H1 (cell line): Measurements from ENCODE around the gene CHFR. TPM values are rescaled to one million over a fixed set of nuclear protein-coding genes. Genes with fewer than 3 reads are reported as not detected.

ENCODE experiments used
- CTCF ChIA-PET: fragments of 300-600 bp; sonication (Branson Sonifier 250); formaldehyde crosslinking; loops from one replicate; lab custom pipeline; 2021; ENCODE audit not compliant: partially characterized antibody; lab: Charles Lee
- POLR2A ChIA-PET: fragments of 300-600 bp; sonication (Branson Sonifier 250); formaldehyde crosslinking; loops from one replicate; lab custom pipeline; 2021; ENCODE audit warnings: inconsistent platforms; ENCODE audit not compliant: partially characterized antibody; lab: Charles Lee
- DNase-seq, 2 experiments: peaks; one replicate each; pipeline versions ENCODE4 v3.0.0 to v3.0.0-alpha.2; 2010 to 2022; ENCODE audit warnings: low spot score in 2 of 2, low read depth in 1 of 2, mixed read lengths in 1 of 2
- FAIRE-seq: peaks from 2 replicates; lab custom pipeline; 2011; peaks lifted over from hg19 to GRCh38; lab: Jason Lieb, UNC
- H2AFZ ChIP-seq: 2 replicates; pipeline ENCODE4 v1.8.1; 2012; ENCODE audit warnings: low read length, inconsistent platforms
- H2AK5ac ChIP-seq: 2 replicates; pipeline ENCODE4 v1.6.1; 2013; ENCODE audit warnings: low read depth, low read length
- H2BK120ac ChIP-seq: replicated peaks from 2 replicates; pipeline ENCODE3; 2013; ENCODE audit warnings: low read depth, low read length, inconsistent platforms
- H2BK12ac ChIP-seq: 2 replicates; pipeline ENCODE4 v1.6.1; 2013; ENCODE audit warnings: low read depth, low read length
- H2BK15ac ChIP-seq: 2 replicates; pipeline ENCODE4 v1.6.1; 2013; ENCODE audit warnings: low read length
- H2BK20ac ChIP-seq: 2 replicates; pipeline ENCODE4 v1.6.1; 2013; ENCODE audit warnings: low read length
- H2BK5ac ChIP-seq: 2 replicates; pipeline ENCODE4 v1.6.1; 2013; ENCODE audit warnings: low read depth, low read length
- H3K14ac ChIP-seq: 2 replicates; pipeline ENCODE4 v1.6.1; 2013; ENCODE audit warnings: inconsistent platforms; ENCODE audit not compliant: insufficient read length
- H3K18ac ChIP-seq: 2 replicates; pipeline ENCODE4 v1.6.1; 2013; ENCODE audit warnings: low read length; ENCODE audit errors: extremely low read depth
- H3K23ac ChIP-seq: 2 replicates; pipeline ENCODE4 v1.6.1; 2013; ENCODE audit warnings: inconsistent platforms; ENCODE audit not compliant: insufficient read length
- H3K23me2 ChIP-seq: 2 replicates; pipeline ENCODE4 v1.6.1; 2013; ENCODE audit warnings: low read depth, low read length
- H3K27ac ChIP-seq: 2 replicates; pipeline ENCODE4 v1.6.1; 2011; ENCODE audit warnings: low read depth, low read length, inconsistent platforms
- H3K27me3 ChIP-seq, 4 experiments: replicated peaks in 1 of 4; 1 replicate in 1 of 4; 2 replicates in 3 of 4; pipeline versions ENCODE4 v1.6.1 to v1.8.1; 2011 to 2013; ENCODE audit warnings: low read length in 3 of 4, mild to moderate bottlenecking in 3 of 4, inconsistent platforms in 2 of 4, mixed read lengths in 2 of 4, moderate library complexity in 1 of 4; ENCODE audit not compliant: control insufficient read depth in 3 of 4, insufficient read depth in 3 of 4; ENCODE audit errors: extremely low read depth in 1 of 4
- H3K36me3 ChIP-seq, 4 experiments: 2 replicates each; pipeline versions ENCODE4 v1.6.1 to v1.8.1; 2011 to 2013; ENCODE audit warnings: mild to moderate bottlenecking in 4 of 4, low read length in 3 of 4, moderate library complexity in 2 of 4, control low read depth in 1 of 4, inconsistent platforms in 1 of 4; ENCODE audit not compliant: insufficient read depth in 4 of 4, control insufficient read depth in 2 of 4
- H3K4ac ChIP-seq: replicated peaks from 2 replicates; pipeline ENCODE3; 2013; ENCODE audit warnings: low read length, low read depth, mixed read lengths, inconsistent platforms; ENCODE audit not compliant: insufficient read length
- H3K4me1 ChIP-seq, 4 experiments: replicated peaks in 1 of 4; 1 replicate in 1 of 4; 2 replicates in 3 of 4; pipeline versions ENCODE4 v1.6.1 to v1.8.1; 2011 to 2013; ENCODE audit warnings: low read length in 3 of 4, inconsistent platforms in 2 of 4, mixed read lengths in 1 of 4; ENCODE audit not compliant: insufficient read depth in 4 of 4, control insufficient read depth in 3 of 4
- H3K4me2 ChIP-seq, 2 experiments: 2 replicates each; pipeline versions ENCODE4 v1.6.1 to v1.8.1; 2011 to 2013; ENCODE audit warnings: low read depth in 2 of 2, low read length in 2 of 2, control low read depth in 1 of 2, inconsistent platforms in 1 of 2, mild to moderate bottlenecking in 1 of 2; ENCODE audit not compliant: insufficient read depth in 1 of 2
- H3K4me3 ChIP-seq, 4 experiments: fragments of 200-600, 300-600 bp in 1 of 4; sonication (generic), shearing (Covaris generic), sonication (Bioruptor Twin) in 1 of 4; 2 replicates each; pipeline versions ENCODE4 v1.5.1 to v1.8.1; 2011 to 2016; ENCODE audit warnings: low read length in 4 of 4, low read depth in 3 of 4, control low read depth in 2 of 4, inconsistent platforms in 2 of 4, mild to moderate bottlenecking in 2 of 4, mixed read lengths in 1 of 4, moderate library complexity in 1 of 4; ENCODE audit not compliant: insufficient read depth in 2 of 4; ENCODE audit errors: extremely low read depth in 1 of 4
- H3K56ac ChIP-seq: replicated peaks from 2 replicates; pipeline ENCODE3; 2013; ENCODE audit warnings: low read depth, mild to moderate bottlenecking, mixed read lengths, low read length, inconsistent platforms; ENCODE audit not compliant: insufficient read length
- H3K79me1 ChIP-seq: 2 replicates; pipeline ENCODE4 v1.6.1; 2013; ENCODE audit warnings: low read depth, low read length, control low read depth
- H3K79me2 ChIP-seq, 2 experiments: 2 replicates each; pipeline versions ENCODE4 v1.6.1 to v1.8.1; 2012 to 2013; ENCODE audit warnings: low read length in 2 of 2, mild to moderate bottlenecking in 2 of 2, inconsistent platforms in 1 of 2; ENCODE audit not compliant: insufficient read depth in 2 of 2, control insufficient read depth in 1 of 2
- H3K9ac ChIP-seq, 4 experiments: replicated peaks in 1 of 4; 1 replicate in 1 of 4; 2 replicates in 3 of 4; pipeline versions ENCODE4 v1.6.1 to v1.8.1; 2011 to 2013; ENCODE audit warnings: low read depth in 3 of 4, low read length in 3 of 4, control low read depth in 2 of 4, mild to moderate bottlenecking in 2 of 4, moderate library complexity in 2 of 4, inconsistent platforms in 1 of 4; ENCODE audit errors: extremely low read depth in 1 of 4
- H3K9me3 ChIP-seq, 2 experiments: 2 replicates each; pipeline versions ENCODE4 v1.6.1 to v1.8.1; 2012 to 2013; ENCODE audit warnings: mild to moderate bottlenecking in 2 of 2, moderate library complexity in 2 of 2, control low read depth in 1 of 2, inconsistent platforms in 1 of 2, low read depth in 1 of 2, low read length in 1 of 2, mixed read lengths in 1 of 2; ENCODE audit not compliant: insufficient read depth in 2 of 2
- H4K20me1 ChIP-seq, 2 experiments: replicated peaks in 1 of 2; 2 replicates each; pipeline versions ENCODE3 to v1.8.1; 2011 to 2013; ENCODE audit warnings: inconsistent platforms in 2 of 2, low read length in 2 of 2, mild to moderate bottlenecking in 1 of 2; ENCODE audit not compliant: insufficient read depth in 2 of 2, control insufficient read depth in 1 of 2
- H4K5ac ChIP-seq: 2 replicates; pipeline ENCODE4 v1.6.1; 2013; ENCODE audit warnings: low read length, low read depth, mixed read lengths, inconsistent platforms; ENCODE audit not compliant: insufficient read length
- H4K8ac ChIP-seq: 2 replicates; pipeline ENCODE4 v1.8.0; 2013; ENCODE audit warnings: mild to moderate bottlenecking, moderate library complexity, low read length, inconsistent platforms; ENCODE audit not compliant: insufficient read depth; ENCODE audit errors: extremely low read depth
- H4K91ac ChIP-seq: replicated peaks from 2 replicates; pipeline ENCODE3; 2013; ENCODE audit warnings: low read length, mixed read lengths, inconsistent platforms; ENCODE audit not compliant: insufficient read length
- BACH1 ChIP-seq: IDR thresholded peaks from 2 replicates; pipeline ENCODE4 v1.6.1; 2012; ENCODE audit warnings: low read length, improper control_type of control experiment
- BCL11A ChIP-seq, 2 experiments: IDR thresholded peaks; one replicate each; pipeline ENCODE4 v1.6.1; 2011; ENCODE audit warnings: low read depth in 2 of 2, low read length in 2 of 2, mild to moderate bottlenecking in 2 of 2
- FOSL1 ChIP-seq: IDR thresholded peaks from 2 replicates; pipeline ENCODE4 v1.6.1; 2011; ENCODE audit warnings: mild to moderate bottlenecking, low read depth, low read length, moderate library complexity; ENCODE audit not compliant: insufficient read depth
- NRF1 ChIP-seq: IDR thresholded peaks from 2 replicates; pipeline ENCODE4 v1.6.1; 2011; ENCODE audit warnings: mild to moderate bottlenecking, low read depth, low read length, improper control_type of control experiment
- RAD21 ChIP-seq, 2 experiments: IDR thresholded peaks in 1 of 2; conservative IDR thresholded peaks in 1 of 2; 2 replicates each; pipeline ENCODE4 v1.6.1; 2011; ENCODE audit warnings: low read depth in 2 of 2, low read length in 2 of 2, improper control_type of control experiment in 1 of 2, inconsistent platforms in 1 of 2, mild to moderate bottlenecking in 1 of 2, moderate library complexity in 1 of 2
- TAF7 ChIP-seq: optimal IDR thresholded peaks from 2 replicates; pipeline ENCODE3; 2011; ENCODE audit warnings: low read depth, mild to moderate bottlenecking, inconsistent platforms, low read length, moderate library complexity, borderline replicate concordance
- YY1 ChIP-seq: IDR thresholded peaks from 2 replicates; pipeline ENCODE4 v1.6.1; 2011; ENCODE audit warnings: low read depth, mild to moderate bottlenecking, low read length
- WGBS, 2 experiments: shearing (Covaris generic) in 1 of 2; methylation state at CpG; one replicate each; pipeline versions ENCODE4 v1.1.6 to v1.1.7; 2013 to 2015; ENCODE audit warnings: low lambda C conversion rate in 2 of 2, mixed read lengths in 2 of 2, inconsistent platforms in 1 of 2, low coverage in 1 of 2, missing lambda C conversion rate in 1 of 2; ENCODE audit not compliant: insufficient replicate concordance in 2 of 2, insufficient coverage in 1 of 2, insufficient read length in 1 of 2; ENCODE audit errors: extremely low coverage in 1 of 2, missing lambda C conversion rate in 1 of 2; 5-methylcytosine and 5-hydroxymethylcytosine counted together
- polyA plus RNA-seq, 7 experiments: library from polyadenylated mRNA; depleted of rRNA in 3 of 7; stranded (reverse) in 5 of 7; unstranded in 2 of 7; fragments of >200 nt in 5 of 7; fragments of 200-250 nt in 2 of 7; gene quantifications; 1 replicate in 5 of 7; 2 replicates in 1 of 7; 4 replicates in 1 of 7; pipeline versions ENCODE4 v1.2.1 to v1.2.3, GENCODE V29; 2011 to 2013; ENCODE audit warnings: missing spikeins in 2 of 7, mixed read lengths in 2 of 7
- total RNA-seq: library from RNA; stranded (reverse); fragmentation: NEBNext Ultra II Directional; extraction: Animal tissue kit (Norgen Biotek cat#: 25700); gene quantifications from 2 replicates; pipeline ENCODE4 v1.2.1, GENCODE V29; 2021

The CHFR gene
- total and polyA plus RNA-seq, 2 of the 8 experiments (the other 6 are each of a cell fraction or from before 2014, with no cell fraction given), result 31.4 to 44.6 TPM

DNA sequence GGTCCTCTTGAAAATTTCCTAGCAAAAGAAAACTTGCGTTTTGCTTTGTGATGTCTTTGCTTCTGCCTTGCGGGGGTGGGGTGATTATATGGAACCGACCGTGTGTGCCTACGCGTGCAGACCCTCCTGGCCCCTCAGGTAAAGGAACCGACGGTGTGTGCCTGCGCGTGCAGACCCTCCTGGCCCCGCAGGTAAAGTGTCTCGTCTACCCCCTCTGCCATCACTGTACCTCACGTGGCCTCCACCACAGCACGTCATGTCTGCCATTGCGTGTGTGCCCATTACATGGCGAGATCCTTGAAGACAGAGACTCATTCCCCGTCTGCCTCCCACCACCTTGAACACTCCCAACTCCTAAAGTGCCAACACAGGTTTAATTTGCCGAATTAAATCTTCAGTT lies 62.3 kb downstream of the CHFR start:
- H3K27ac ChIP-seq, result no peak overlapping the region
- H3K18ac ChIP-seq, result no peak overlapping the region
- H3K79me2 ChIP-seq, result peaks cover 0 to 43% of the 10 kb centered on the region in 2 experiments; a peak in 3 of 4 replicates
- H4K91ac ChIP-seq, result no peak overlapping the region
- no peak overlapping the region for H3K4me3 ChIP-seq
- H3K14ac ChIP-seq, result no peak overlapping the region
- no peak overlapping the region for H4K8ac ChIP-seq
- H3K23me2 ChIP-seq, result peaks cover 7% of the 10 kb centered on the region; the same call in 1 of the 2 replicates
- H2AFZ ChIP-seq, result no peak overlapping the region
- H3K27me3 ChIP-seq, result no peaks in the 10 kb centered on the region
- H3K36me3 ChIP-seq, result peaks cover 5 to 21% (median 11%) of the 10 kb centered on the region in 4 experiments; a peak in 7 of 8 replicates
- H3K9ac ChIP-seq, result no peak overlapping the region
- no peak overlapping the region for H3K4ac ChIP-seq
- H2BK5ac ChIP-seq, result no peak overlapping the region
- no peak overlapping the region for H3K4me2 ChIP-seq
- ChIA-PET POLR2A (interaction anchor here (1.8 to 2.4 kb wide), 2 partner anchors 11 to 26 kb away, joined by 3 to 6 read pairs; no protein-coding TSS in a partner anchor), CTCF (interaction anchor here (1.1 kb wide), 1 partner anchor 11 kb away, joined by 5 read pairs; no protein-coding TSS in a partner anchor)
- H4K20me1 ChIP-seq, result peaks cover 0 to 16% of the 10 kb centered on the region in 2 experiments
- H2AK5ac ChIP-seq, result no peak overlapping the region
- no peak overlapping the region for H4K5ac ChIP-seq
- FAIRE-seq, result no peak
- H3K23ac ChIP-seq, result no peak overlapping the region
- no peak overlapping the region for H3K56ac ChIP-seq
- DNase-seq, result no peak
- WGBS, 2 experiments, result 91% methylated on average over 18 of the region's 18 CpGs; no CpG with 5 or more reads in 1 of the 2 experiments
- no peak overlapping the region for H2BK20ac ChIP-seq
- H2BK15ac ChIP-seq, result no peak overlapping the region
- peaks cover 0 to 9% (median under 1%) of the 10 kb centered on the region in 4 experiments; a peak in 1 of 7 replicates for H3K4me1 ChIP-seq
- no peak overlapping the region for H2BK120ac ChIP-seq
- peaks cover 11% of the 10 kb centered on the region for H3K79me1 ChIP-seq
- H3K9me3 ChIP-seq, result no peaks in the 10 kb centered on the region
- no peak overlapping the region for H2BK12ac ChIP-seq
- no peak for TF ChIP-seq BACH1
- no peak for TF ChIP-seq NRF1
- no peak for TF ChIP-seq YY1
- TF ChIP-seq BCL11A (IDR thresholded peaks at IDR 0.05; ENCODE audit: low read depth in 2 of 2, low read length in 2 of 2), result no peak
- no peak for TF ChIP-seq TAF7
- no peak for TF ChIP-seq FOSL1
- TF ChIP-seq RAD21 (IDR thresholded peaks at IDR 0.05 in 1 of 2, conservative IDR thresholded peaks at IDR 0.05 in 1 of 2; ENCODE audit: low read depth in 2 of 2, low read length in 2 of 2), result no peak
